NCI-H226 (cell line): Measurements from ENCODE around the gene PRAMEF20.
"Not testable (repeated sequence)": the region's sequence is repeated elsewhere in the genome, so short reads cannot be mapped to it uniquely, and the experiment has no call there.

Experiments
- DNase-seq: peaks from one replicate; pipeline ENCODE4 v3.0.0-alpha.2; 2015

Gene PRAMEF20

DNA sequence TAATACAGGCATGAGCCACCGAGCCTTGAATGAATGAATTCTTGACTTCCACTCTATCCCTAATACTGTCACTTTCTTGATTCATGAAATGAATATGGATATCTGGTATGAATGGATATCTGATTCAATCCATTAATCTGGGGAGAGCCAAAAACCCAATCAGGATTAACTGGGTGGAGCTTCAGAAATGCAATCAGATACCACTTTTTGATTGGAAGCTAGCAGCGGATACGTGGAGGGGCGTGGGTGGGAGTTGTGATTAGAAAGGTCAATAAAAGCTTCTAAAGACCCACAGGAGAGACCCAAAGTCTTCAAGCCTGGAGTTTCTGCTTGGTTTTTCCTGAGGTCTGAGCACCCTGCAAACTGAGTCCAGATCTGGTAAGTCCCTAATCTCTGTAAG is at the start of gene PRAMEF20:
TSS of gene PRAMEF20 (plus strand) at position 301 of the 400 bp plus-strand sequence. CDS start 5,905 bp downstream, outside the sequence.
- DNase-seq = not testable (repeated sequence)

DNA sequence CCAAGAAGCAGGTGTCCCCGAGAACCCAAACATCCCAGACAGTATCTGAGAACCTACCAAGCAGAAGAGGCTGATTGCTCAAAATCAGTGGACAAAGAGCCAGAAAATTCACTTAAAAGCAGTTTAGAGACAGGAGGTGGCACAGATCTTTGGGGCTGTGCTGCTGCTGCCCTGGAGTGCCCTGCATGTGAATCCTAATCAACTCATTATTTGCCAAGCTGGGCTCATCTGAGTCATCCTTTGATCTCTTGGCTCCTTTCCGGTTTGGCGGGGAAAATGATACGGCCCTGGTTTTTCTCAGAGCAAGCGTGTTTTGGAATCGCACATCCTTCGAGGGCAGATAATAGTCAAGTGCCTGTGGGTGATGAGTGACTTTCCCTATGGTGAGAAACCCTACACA is 47.9 kb upstream of the PRAMEF20 start:
- not testable (repeated sequence) for DNase-seq

DNA sequence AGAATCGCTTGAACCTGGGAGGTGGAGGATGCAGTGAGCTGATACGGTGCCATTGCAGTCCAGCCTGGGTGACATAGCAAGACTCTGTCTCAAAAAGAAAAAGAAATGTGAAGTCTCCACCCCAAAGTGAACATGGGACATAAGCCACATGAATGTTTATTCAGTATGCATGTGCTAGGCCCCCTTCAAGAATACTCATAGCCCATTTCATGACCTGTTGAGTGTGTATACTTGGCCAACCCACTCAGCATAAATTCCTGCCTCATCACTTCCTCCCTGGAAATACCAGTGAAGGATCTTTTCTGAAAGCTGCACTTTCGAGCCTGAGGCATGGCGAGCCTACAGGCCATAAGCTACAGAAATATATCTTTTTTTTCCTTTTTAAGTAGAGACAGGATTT is 45.3 kb upstream of the PRAMEF20 start:
- DNase-seq = not testable (repeated sequence)

DNA sequence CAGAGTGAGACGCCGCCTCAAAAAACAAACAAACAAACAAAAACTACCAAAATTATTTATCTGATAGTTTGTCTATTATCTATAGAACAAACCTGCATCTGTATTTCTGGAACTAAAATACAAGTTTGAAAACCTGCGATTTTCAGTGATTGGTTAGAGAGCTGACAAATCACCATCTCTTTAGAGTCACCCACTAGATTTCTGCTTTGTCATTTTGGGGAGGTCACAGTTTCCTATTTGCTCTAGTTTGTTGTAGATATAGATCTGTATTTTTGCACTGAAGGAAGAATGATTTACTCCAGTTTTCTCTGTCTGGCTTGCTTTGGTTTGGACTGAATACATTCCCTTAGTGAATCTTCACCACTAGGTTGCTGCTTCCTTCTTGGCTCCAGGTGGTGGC is 43.7 kb upstream of the PRAMEF20 start:
- not testable (repeated sequence) for DNase-seq

DNA sequence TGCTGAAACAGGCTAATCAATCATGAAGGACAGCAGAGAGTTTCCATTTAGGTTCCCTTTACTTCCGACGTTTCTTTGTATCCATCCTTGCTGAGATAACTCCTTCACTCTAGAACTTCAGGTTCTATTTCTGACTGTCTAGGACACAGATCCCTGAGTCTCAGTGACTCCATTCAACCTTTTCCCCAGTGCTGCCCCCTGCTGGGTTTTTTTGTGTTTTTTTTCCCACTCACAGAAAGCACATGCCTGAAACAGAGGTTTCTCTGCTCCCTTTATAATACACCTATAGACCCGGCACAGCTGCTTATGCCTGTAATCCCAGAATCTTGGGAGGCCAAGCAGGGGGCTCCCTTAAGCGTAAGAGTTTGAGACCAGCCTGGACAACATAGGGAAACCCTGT is 41.7 kb upstream of the PRAMEF20 start:
- DNase-seq = not testable (repeated sequence)

DNA sequence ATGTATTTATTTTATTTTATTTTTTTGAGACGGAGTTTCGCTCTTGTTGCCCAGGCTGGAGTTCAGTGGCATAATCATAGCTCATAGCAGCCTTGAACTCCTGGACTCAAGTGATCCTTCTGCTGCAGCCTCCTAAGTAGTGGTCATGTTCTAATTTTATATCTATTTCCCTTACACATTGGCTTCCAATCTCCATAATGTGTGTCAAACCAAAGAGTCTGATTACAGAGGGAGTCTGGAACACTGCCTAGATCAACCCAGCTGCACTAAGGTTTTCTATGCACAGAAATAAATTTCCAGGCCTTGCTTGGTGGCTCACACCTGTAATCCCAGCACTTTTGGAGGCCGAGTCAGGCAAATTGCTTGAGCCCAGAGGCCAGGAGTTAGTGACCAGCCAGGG is 31.3 kb upstream of the PRAMEF20 start:
- not testable (repeated sequence) for DNase-seq

DNA sequence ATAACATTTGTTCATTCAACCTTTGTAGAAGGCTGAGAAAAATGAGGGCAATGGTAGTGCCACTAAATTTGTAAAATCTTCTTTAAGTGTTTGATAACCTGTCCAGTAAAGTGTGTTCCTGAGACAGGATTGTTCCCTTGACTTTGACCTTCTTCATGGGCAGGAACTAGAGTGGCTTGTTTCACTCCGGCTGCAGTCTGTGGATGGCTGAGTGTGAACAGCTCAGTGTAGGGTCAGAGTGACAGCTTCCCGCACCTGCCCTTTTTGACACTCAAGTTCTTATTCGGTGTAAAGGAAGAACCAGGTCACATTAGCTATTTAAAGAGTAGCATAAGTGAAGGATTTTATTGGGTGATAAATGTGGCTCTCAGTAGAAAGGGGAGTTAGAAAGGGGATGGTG is 29.9 kb upstream of the PRAMEF20 start:
- not testable (repeated sequence) for DNase-seq

DNA sequence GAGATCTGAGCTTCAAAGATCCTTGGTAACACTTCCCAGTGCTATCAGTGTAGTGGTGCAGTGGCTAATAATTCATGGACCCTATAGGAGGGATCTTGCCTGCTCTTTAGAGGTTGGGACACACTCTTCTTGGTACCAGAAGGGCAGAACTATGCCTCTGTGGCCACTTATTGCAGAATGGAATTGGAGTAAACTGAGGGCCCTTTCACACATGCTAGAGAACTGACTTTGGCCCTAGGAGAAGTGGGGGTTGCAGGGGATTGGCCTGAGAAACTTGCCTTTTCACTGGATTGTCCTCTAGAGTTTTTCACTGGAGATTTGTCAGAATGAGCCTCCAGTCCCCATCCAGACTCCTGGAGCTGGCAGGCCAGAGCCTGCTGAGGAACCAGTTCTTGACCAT is 20.9 kb upstream of the PRAMEF20 start, which contains the start of gene PRAMEF17:
TSS of gene PRAMEF17 (plus strand) at position 301 of the 400 bp plus-strand sequence. CDS start at position 327, 26 bp downstream.
- DNase-seq = not testable (repeated sequence)

DNA sequence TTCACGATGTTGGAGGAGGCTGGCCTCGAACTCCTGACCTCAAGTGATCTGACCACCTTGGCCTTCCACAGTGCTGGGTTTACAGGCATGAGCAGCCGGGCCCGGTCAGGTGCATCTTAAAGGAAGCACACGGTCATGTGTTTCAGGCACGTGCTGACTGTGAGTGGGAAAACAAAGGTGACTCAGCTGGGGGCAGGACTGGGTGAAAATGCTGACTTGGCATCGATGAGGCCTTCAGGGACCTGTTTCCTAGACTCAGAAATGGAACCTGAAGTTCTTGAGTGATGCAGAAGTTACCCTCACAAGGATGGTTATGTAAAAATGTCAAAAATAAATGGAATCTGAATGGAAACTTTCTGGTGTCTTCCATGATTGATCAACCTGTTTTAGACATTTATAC is 17.2 kb upstream of the PRAMEF20 start:
- DNase-seq = not testable (repeated sequence)

DNA sequence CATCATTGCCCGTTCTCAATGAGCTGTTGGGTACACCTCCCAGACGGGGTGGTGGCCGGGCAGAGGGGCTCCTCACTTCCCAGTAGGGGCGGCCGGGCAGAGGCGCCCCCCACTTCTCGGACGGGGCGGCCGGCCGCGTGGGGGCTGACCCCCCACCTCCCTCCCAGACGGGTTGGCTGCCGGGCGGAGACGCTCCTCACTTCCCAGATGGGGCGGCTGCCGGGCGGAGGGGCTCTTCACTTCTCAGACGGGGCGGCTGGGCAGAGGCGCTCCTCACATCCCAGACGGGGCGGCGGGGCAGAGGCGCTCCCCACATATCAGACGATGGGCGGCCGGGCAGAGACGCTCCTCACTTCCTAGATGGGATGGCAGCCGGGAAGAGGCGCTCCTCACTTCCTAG is 15.5 kb upstream of the PRAMEF20 start:
- DNase-seq = not testable (repeated sequence)

DNA sequence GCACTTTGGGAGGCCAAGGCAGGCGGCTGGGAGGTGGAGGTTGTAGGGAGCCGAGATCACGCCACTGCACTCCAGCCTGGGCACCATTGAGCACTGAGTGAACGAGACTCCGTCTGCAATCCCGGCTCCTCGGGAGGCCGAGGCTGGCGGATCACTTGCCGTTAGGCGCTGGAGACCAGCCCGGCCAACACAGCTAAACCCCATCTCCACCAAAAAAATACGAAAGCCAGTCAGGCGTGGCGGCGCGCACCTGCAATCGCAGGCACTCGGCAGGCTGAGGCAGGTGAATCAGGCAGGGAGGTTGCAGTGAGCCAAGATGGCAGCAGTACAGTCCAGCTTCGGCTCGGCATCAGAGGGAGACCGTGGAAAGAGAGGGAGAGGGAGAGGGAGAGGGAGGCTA is 14.9 kb upstream of the PRAMEF20 start:
- DNase-seq = not testable (repeated sequence)

DNA sequence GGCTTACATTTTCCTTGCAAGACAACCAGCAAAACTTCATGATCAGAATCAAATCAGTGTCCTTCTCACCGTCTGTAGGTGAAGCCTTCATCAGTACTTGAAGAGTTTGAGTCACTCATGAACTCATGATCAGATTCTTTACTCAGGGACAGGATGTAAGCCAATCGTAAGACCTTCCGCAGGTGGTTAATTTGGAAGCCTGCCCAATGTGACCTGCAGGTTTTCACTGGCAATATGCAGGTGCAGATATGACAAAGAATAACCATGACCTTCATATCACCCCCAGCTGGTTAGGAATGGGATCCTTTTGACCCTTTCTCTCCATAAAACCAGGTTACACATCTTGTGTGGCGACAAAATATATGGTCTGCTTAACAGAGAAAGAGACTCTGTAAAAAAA is 2.4 kb upstream of the PRAMEF20 start:
- no peak for DNase-seq

DNA sequence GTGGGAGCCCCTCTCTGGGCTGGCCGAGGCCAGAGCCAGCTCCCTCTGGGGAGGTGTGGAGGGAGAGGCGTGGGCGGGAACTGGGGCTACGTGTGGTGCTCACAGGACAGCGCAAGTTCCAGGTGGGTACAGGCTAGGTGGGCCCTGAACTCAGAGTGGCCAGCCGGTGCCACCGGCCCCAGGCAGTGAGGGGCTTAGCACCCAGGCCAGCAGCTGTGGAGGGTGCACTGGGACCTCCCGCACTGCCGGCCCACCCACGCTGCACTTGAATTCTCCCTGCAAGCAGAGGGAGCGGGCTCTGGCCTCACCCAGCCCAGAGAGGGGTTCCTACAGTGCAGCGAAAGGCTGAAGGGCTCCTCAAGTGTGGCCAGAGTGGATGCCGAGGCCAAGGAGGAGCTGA is 20.2 kb downstream of the PRAMEF20 start:
- DNase-seq = no peak

DNA sequence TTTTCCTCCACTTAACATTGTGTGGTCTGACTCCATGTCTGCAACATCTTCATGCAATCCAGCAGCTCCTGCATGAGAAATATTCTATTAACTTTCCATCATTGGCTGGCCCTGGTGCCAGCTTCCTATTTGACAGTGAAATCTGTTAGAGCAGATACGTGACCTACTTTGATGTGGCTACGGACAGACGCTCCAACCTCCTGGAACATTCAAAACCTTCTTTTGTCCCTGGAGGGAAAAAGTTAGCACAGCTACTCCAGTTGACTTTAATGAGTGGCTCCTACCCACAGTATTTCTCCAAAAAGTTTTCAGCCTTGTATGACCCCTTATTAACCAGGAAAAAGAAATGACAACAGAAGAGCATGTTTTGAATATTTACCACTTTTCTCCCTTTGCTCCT is 22.0 kb downstream of the PRAMEF20 start:
- no peak for DNase-seq

DNA sequence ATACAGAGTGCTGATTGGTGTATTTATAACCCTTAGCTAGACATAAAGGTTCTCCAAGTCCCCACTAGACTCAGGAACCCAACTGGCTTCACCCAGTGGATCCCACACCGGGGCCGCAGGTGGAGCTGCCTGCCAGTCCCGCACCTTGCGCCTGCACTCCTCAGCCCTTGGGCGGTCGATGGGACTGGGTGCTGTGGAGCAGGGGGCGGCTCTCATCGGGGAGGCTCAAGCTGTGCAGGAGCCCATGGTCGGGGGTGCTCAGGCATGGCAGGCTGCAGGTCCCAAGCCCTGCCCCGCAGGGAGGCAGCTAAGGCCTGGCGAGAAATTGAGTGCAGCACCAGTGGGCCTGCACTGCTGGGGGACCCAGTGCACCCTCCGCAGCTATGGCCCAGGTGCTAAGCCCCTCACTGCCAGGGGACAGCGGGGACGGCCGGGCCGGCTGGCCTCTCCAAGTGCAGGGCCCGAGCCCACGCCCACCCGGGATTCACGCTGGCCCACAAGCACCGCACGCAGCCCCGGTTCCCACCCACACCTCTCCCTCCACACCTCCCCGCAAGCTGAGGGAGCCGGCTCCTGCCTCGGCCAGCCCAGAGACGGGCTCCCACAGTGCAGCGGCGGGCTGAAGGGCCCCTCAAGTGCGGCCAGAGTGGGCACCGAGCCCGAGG is 23.6 kb downstream of the PRAMEF20 start:
- not testable (repeated sequence) for DNase-seq

DNA sequence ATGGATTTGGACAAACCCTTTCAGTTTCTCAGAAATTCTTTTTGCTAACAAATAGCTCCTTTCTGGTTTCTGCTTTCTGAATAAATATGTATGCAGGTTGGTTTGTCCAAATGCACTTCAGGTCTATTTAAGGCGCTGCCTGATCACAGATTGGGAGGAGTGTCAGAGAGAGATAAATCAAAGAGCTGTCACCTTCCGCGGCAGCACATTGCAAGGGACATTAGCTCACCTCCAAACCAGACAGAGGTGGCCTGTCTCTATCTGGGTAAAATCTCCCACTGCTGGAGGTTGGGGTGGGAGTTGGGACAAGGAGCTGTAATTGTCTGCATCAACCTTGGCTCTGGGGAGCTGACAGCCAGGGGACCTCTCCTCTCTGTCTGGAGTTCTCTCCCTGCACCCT is 25.2 kb downstream of the PRAMEF20 start:
- no peak for DNase-seq

DNA sequence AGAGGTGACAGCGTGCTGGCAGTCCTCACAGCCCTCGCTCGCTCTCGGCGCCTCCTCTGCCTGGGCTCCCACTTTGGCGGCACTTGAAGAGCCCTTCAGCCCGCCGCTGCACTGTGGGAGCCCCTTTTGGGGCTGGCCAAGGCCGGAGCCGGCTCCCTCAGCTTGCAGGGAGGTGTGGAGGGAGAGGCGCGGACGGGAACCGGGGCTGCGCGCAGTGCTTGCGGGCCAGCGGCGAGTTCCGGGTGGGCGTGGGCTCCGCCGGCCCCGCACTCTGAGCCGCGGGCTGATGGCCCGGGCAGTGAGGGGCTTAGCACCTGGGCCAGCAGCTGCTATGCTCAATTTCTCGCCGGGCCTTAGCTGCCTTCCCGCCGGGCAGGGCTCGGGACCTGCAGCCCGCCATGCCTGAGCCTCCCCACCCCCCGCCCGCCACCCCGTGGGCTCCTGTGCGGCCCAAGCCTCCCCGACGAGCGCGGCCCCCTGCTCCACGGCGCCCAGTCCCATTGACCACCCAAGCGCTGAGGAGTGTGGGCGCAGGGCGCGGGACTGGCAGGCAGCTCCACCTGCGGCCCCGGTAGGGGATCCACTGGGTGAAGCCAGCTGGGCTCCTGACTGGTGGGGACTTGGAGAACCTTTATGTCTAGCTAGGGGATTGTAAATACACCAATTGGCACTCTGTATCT is 29.0 kb downstream of the PRAMEF20 start:
- not testable (repeated sequence) for DNase-seq

DNA sequence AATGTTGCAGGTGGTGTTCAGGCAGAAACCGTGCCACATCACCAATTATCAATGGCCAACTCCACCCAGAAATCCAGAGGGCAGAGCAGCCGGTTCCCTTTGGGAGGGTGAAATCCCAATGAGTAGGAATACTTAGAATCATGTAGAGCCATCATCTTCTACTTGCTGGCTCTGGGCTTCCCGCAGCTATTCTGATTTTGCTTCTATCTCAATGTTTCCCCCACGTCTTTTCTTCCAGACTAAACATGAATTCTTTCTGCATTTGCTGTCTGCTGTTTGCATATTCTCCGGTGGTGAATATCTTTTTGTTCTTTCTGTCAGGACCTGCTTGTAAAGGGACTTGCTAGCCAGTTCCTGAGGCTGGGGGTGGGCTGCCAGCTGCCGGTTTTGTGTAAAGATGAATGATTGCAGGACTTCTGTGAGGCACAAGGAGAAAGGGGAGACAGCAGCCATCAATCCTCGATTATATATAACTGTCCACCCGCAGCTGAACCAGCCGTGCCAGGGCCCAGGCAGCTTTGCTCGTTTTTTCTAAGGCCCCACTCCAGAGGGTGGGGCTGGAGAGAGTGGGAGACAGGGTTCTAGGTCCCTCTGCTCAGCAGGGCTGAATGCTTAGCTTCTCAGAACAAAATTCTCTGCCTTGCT is 33.2 kb downstream of the PRAMEF20 start:
- no peak for DNase-seq

DNA sequence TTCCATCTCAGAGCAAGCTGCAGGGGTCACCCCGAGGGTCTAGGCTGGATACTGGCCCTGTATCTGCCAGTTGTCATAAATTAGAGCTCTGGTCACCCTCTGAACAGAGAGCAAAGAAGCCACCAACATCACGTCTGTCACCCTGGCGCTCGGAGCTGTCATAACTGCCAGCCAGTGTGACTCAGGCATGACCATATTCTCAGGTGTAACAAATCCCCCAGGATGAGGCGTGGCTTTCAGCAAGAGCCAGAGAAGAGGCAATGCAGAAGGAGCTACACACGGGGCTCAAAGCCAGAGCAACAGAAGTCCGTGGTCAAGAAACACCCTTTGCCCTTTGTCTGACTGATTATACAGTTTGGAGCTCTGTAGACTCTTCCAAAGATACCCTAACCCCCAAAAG is 40.0 kb downstream of the PRAMEF20 start:
- no peak for DNase-seq

DNA sequence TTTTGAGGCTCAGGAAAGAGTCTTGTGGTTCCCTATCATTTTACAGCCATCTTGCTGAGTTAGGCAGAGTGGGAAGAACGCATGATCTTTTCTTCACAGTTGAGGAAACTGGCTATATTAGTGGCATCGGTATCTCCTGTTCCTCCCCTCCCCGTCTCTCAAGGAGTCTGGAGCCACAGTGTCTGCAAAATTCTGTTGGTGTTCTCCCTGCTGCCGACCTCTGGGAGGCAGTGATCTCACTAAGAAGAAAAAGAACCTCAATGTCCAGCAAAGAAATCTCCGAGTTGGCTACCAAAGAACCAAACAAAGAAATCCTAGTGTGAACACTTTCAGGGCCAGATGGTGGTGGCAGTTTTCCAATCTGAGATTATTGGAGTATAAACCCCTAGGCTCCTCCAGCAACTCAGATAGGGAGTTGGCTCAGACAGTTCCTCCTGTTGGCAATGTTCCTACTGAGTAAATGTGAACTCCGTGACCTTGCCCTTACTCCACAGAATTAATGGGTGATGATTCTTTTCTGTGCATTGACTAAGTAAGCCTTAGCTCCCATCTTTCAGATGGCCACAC is 41.2 kb downstream of the PRAMEF20 start:
- no peak for DNase-seq

DNA sequence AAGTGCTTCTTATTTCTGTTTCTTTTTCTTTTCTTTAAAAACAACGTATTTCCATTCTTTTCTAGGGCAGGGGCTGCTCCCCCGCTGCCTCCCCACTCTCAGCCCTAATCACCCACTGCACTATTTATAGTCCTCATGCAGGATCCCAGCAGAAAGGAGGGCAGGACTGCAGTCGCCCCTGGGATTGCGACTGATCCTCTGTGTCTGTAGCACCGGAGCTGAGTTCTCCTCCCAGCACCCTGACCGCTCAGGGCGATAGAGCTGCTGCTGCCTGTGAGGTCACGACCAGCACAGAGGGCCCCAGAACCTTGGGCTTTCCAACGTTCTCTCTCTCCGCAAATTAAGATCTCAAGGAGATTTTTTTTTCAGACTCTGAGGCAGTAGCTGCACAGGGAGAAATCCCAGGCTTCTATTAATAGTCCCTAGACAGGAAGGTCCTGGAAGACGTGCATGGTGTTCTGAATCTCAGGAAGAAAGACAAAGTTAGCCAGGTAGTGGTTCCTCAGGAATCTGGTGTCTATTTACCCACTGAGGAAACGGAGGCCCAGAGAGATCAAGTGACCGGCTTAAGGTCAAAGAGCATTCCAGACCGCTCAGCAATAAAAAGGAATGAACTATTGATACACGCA is 46.8 kb downstream of the PRAMEF20 start:
- no peak for DNase-seq

DNA sequence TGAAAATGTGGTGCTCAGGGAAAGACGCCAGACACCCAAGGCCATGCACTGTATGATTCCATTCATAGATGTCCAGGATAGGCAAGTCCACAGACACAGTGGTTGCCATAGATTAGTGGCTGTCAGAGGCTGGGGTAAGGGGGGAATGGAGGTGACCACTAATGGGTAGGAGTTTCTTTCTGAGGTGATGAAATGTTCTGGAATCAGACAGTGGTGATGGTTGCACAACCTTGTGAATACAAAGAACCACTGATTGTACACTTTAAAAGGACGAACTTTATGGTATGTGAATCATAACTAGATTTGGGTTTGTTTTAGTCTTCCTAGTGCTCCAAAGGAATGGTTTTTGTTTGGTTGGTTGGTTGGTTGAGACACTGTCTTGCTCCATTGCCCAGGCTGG is 51.7 kb downstream of the PRAMEF20 start:
- DNase-seq = no peak

DNA sequence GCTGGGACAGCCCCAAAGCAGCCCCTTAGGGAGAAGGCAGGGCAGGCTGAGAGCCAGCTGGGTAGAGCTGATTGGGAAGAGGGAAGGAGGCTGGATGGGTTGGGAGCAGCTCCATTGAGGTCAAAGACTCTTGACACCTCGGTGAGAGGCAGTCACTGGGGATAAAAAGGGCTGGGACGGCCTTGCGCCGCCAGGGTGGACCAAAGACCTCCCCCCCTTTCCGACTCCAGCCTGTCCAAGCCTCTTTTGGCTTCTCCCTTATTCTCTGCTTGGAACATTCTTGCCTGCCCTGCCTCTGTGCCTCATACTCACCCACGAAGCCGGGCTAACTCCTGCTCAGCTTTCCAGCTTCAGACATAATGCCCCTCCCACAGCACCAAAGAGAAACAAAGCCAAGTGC is 52.4 kb downstream of the PRAMEF20 start:
- DNase-seq = no peak
